IMR-90 (cell line): ENCODE measurements around the gene ECHS1.

ENCODE experiments used
- BHLHE40 ChIP-seq: fragments of 150-350 bp; IDR thresholded peaks from 2 replicates; pipeline ENCODE4 v1.6.1; 2016; ENCODE audit warnings: mild to moderate bottlenecking, low read depth, low read length
- CHD1 ChIP-seq: IDR thresholded peaks from 2 replicates; pipeline ENCODE4 v1.6.1; 2012; ENCODE audit warnings: low read depth, low read length, improper control_type of control experiment
- CTCF ChIP-seq: conservative IDR thresholded peaks from 2 replicates; pipeline ENCODE4 v1.5.1; 2012; ENCODE audit warnings: mild to moderate bottlenecking, low read depth, low read length, improper control_type of control experiment
- FOS ChIP-seq: fragments of 150-350 bp; IDR thresholded peaks from 2 replicates; pipeline ENCODE4 v1.6.1; 2016; ENCODE audit warnings: low read depth, low read length
- MAFK ChIP-seq: IDR thresholded peaks from 2 replicates; pipeline ENCODE4 v1.6.1; 2012; ENCODE audit warnings: low read depth, low read length, improper control_type of control experiment
- MAZ ChIP-seq: IDR thresholded peaks from 2 replicates; pipeline ENCODE4 v1.6.1; 2012; ENCODE audit warnings: low read depth, mild to moderate bottlenecking, low read length, improper control_type of control experiment, moderate library complexity, borderline replicate concordance
- MXI1 ChIP-seq: IDR thresholded peaks from 2 replicates; pipeline ENCODE4 v1.6.1; 2012; ENCODE audit warnings: low read depth, mild to moderate bottlenecking, low read length, moderate library complexity, borderline replicate concordance
- POLR2A ChIP-seq: IDR thresholded peaks from 2 replicates; pipeline ENCODE4 v1.6.1; 2012; ENCODE audit warnings: mild to moderate bottlenecking, low read depth, low read length
- RAD21 ChIP-seq: IDR thresholded peaks from 2 replicates; pipeline ENCODE4 v1.6.1; 2012; ENCODE audit warnings: low read length, improper control_type of control experiment
- RCOR1 ChIP-seq: IDR thresholded peaks from 2 replicates; pipeline ENCODE4 v1.6.1; 2012; ENCODE audit warnings: mild to moderate bottlenecking, low read length, improper control_type of control experiment; ENCODE audit not compliant: insufficient replicate concordance
- RFX5 ChIP-seq: IDR thresholded peaks from 2 replicates; pipeline ENCODE4 v1.8.0; 2012; ENCODE audit warnings: low read depth, mild to moderate bottlenecking, low read length, moderate library complexity
- SMC3 ChIP-seq: fragments of 150-350 bp; IDR thresholded peaks from 2 replicates; pipeline ENCODE4 v1.6.1; 2016; ENCODE audit warnings: low read depth, mild to moderate bottlenecking, antibody characterized with exemption, low read length, moderate library complexity
- USF2 ChIP-seq: fragments of 150-350 bp; IDR thresholded peaks from 2 replicates; pipeline ENCODE4 v1.6.1; 2017; ENCODE audit warnings: mild to moderate bottlenecking, antibody characterized with exemption, low read length, low read depth
- TF ChIP-seq, protein P1 (sequence below): fragments of 150-350 bp; IDR thresholded peaks from 2 replicates; pipeline ENCODE4 v1.6.1; 2016; ENCODE audit warnings: low read depth, mild to moderate bottlenecking, low read length, moderate library complexity, borderline replicate concordance

DNA sequence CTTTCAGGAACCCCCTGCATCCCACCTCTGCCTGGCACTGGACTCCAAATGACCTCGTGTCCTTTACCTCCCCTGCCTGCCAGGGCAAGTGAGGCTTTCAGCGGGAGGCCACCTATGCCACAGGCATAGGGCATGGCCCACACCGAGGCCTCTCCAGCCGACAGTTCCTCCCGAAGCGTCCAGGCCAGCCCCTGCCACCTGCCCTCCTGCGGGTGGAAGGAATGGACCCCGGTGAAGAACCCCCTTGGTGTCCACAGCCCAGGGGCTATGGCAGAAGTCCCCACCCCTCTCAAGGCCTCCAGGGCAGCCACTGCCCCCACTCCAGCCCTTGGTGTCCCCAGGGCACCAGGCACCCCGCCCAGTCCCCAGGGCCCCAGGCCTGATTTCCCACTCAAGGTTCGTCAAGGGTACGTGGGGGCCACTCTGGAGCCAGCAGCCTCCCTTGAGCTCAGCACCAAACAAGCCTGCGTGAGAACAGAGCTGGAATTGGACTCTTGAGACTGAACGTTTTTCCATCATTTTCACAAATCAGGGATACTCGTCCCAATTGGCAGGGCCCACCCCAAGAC is 18.4 kb downstream of the ECHS1 start:
- TF ChIP-seq POLR2A (no peak), FOS (no peak), CTCF (no peak), MAFK (no peak), MAZ (no peak), RCOR1 (no peak), USF2 (no peak), BHLHE40 (no peak), RAD21 (no peak), RFX5 (no peak), CHD1 (no peak), MXI1 (no peak), SMC3 (no peak)
- TF ChIP-seq, protein P1, sequence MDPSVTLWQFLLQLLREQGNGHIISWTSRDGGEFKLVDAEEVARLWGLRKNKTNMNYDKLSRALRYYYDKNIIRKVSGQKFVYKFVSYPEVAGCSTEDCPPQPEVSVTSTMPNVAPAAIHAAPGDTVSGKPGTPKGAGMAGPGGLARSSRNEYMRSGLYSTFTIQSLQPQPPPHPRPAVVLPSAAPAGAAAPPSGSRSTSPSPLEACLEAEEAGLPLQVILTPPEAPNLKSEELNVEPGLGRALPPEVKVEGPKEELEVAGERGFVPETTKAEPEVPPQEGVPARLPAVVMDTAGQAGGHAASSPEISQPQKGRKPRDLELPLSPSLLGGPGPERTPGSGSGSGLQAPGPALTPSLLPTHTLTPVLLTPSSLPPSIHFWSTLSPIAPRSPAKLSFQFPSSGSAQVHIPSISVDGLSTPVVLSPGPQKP: no peak
